ENCODE data around the gene KIAA1191.

DNA sequence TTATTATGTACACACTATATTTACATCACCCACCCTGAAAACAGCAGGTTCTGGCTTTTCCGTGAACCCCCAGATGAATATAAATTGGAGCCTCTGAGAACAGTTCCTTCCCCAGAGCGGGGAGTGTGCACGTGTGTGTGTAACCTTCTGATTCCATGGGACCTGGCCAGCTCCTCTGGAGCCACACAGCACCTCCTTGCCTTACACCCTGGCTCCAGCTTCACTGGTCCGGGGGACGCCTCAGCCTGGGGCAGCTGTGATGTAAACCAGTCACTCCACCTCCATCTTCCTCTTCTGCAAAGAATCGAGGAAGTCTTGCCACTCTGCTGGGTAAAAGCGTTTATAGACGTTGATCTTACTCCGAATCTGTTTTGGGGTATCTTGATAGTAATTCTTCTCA, 22.4 kb upstream of the KIAA1191 start:
- no peak for TF ChIP-seq POLR2AphosphoS5 (IDR thresholded peaks at IDR 0.05; ENCODE audit: low read depth, low read length)
- TF ChIP-seq, protein P1, sequence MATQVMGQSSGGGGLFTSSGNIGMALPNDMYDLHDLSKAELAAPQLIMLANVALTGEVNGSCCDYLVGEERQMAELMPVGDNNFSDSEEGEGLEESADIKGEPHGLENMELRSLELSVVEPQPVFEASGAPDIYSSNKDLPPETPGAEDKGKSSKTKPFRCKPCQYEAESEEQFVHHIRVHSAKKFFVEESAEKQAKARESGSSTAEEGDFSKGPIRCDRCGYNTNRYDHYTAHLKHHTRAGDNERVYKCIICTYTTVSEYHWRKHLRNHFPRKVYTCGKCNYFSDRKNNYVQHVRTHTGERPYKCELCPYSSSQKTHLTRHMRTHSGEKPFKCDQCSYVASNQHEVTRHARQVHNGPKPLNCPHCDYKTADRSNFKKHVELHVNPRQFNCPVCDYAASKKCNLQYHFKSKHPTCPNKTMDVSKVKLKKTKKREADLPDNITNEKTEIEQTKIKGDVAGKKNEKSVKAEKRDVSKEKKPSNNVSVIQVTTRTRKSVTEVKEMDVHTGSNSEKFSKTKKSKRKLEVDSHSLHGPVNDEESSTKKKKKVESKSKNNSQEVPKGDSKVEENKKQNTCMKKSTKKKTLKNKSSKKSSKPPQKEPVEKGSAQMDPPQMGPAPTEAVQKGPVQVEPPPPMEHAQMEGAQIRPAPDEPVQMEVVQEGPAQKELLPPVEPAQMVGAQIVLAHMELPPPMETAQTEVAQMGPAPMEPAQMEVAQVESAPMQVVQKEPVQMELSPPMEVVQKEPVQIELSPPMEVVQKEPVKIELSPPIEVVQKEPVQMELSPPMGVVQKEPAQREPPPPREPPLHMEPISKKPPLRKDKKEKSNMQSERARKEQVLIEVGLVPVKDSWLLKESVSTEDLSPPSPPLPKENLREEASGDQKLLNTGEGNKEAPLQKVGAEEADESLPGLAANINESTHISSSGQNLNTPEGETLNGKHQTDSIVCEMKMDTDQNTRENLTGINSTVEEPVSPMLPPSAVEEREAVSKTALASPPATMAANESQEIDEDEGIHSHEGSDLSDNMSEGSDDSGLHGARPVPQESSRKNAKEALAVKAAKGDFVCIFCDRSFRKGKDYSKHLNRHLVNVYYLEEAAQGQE (IDR thresholded peaks at IDR 0.05; ENCODE audit: insufficient read depth in 1 of 2, low read depth in 2 of 2, low read length in 2 of 2) = no peak
- no peak for TF ChIP-seq TAF1 (IDR thresholded peaks at IDR 0.05; ENCODE audit: borderline replicate concordance, insufficient read depth, low read length)
- no peak for TF ChIP-seq SIN3A (IDR thresholded peaks at IDR 0.05; ENCODE audit: borderline replicate concordance, insufficient read depth, low read length)

Data from PFSK-1 (cell line).